Measurements from ENCODE around the gene VPS72. TPM values are rescaled to one million over a fixed set of nuclear protein-coding genes. Genes with fewer than 3 reads are reported as not detected.

VPS72 gene
- total and polyA plus RNA-seq, 10 of the 15 experiments (the other 5 are each of a cell fraction or from before 2014, with no cell fraction given), result 6.7 to 77.8 (median 58.1) TPM

GRCh38 chr1:151157067-151157531 lies 32.9 kb downstream of the VPS72 start:
- Histone ChIP-seq H4K20me1 (ENCODE audit: control insufficient read depth, insufficient read depth) (no peaks in the 10 kb centered on the region), H3K79me2 (ENCODE audit: control insufficient read depth, insufficient read depth, low read length) (peaks cover 20% of the 10 kb centered on the region), H3K9me3 (replicated peaks; ENCODE audit: control insufficient read depth, insufficient read depth, low read length) (no peaks in the 10 kb centered on the region), H3K36me3 (ENCODE audit: control insufficient read depth in 2 of 2, insufficient read depth in 2 of 2, low read length in 1 of 2) (peaks cover 5 to 6% of the 10 kb centered on the region in 2 experiments), H3K9ac (ENCODE audit: control insufficient read depth, insufficient read depth, low read length) (peak overlapping the region; percentile 81), H3K4me1 (ENCODE audit: control insufficient read depth, insufficient read depth, low read length) (peaks cover 30% of the 10 kb centered on the region), H3K4me2 (ENCODE audit: control insufficient read depth, insufficient read depth) (peak overlapping the region; percentile 81), H3K4me3 (peak overlapping the region; percentile 85), H3K27me3 (replicated peaks in 1 of 2; ENCODE audit: control insufficient read depth in 2 of 2, insufficient read depth in 2 of 2, low read length in 1 of 2) (no peaks in the 10 kb centered on the region), H3K27ac (ENCODE audit: control insufficient read depth, insufficient read depth) (peak overlapping the region; percentile 81), H2AFZ (ENCODE audit: control insufficient read depth, low read depth, low read length) (peak overlapping the region; percentile 75)
- intact Hi-C loops (cut with micrococcal nuclease; ENCODE audit: unreplicated experiment), result loop anchor here (2.0 kb wide), 1 partner anchor 94 kb away; no protein-coding TSS in a partner anchor
- ChIA-PET RAD21 (ENCODE audit: unreplicated experiment) (interaction anchor here (0.5 to 8.7 kb wide), 23 partner anchors 9 to 420 kb away, joined by 3 to 198 read pairs (median 8); partner anchors contain the start of genes C1orf56, CDC42SE1, GABPB2 and LYSMD1), SMC1A (ENCODE audit: uncharacterized antibody, unreplicated experiment) (interaction anchor here (0.7 to 11.1 kb wide), 24 partner anchors 8 to 184 kb away, joined by 3 to 282 read pairs (median 4); partner anchors contain the start of genes CDC42SE1, LYSMD1, MINDY1 and PSMD4), POLR2A (interaction anchor here (0.6 to 2.3 kb wide), 10 partner anchors 9 to 170 kb away, joined by 3 to 19 read pairs (median 5); partner anchors contain the start of genes LYSMD1, MINDY1, PI4KB and SCNM1), CTCF (interaction anchor here (0.6 to 8.4 kb wide), 45 partner anchors 9 to 683 kb away, joined by 3 to 353 read pairs (median 4); partner anchors contain the start of genes C2CD4D, GABPB2, LYSMD1 and MINDY1)
- FAIRE-seq, result no peak
- no peak for DNase-seq (ENCODE audit: low read depth, low spot score)
- ATAC-seq, result peak; percentile 68
- BruUV-seq (replicated peaks), result no TSS peak
- 19% methylated on average over 6 of the region's 6 CpGs for WGBS (ENCODE audit: insufficient coverage, insufficient replicate concordance, low lambda C conversion rate, missing lambda C conversion rate)
- in situ Hi-C loops (cut with MboI), result loop anchor here (5.0 kb wide), 2 partner anchors 60 to 135 kb away; no protein-coding TSS in a partner anchor
- TF ChIP-seq MEF2A (IDR thresholded peaks at IDR 0.05; ENCODE audit: insufficient read depth, low read depth, low read length) (no peak), HSF1 (IDR thresholded peaks at IDR 0.05; ENCODE audit: low read depth, low read length) (no peak), IKZF2 (IDR thresholded peaks at IDR 0.05) (peak; percentile 76 to 78; a peak in 3 of 4 replicates), BHLHE40 (IDR thresholded peaks at IDR 0.05; ENCODE audit: borderline replicate concordance in 1 of 2, low read depth in 2 of 2, low read length in 1 of 2) (no peak), ZNF592 (IDR thresholded peaks at IDR 0.05) (no peak), E2F8 (IDR thresholded peaks at IDR 0.05; ENCODE audit: low read depth, partially characterized antibody) (no peak), TCF3 (IDR thresholded peaks at IDR 0.05; ENCODE audit: borderline replicate concordance, insufficient read depth, low read depth, low read length) (no peak), CEBPB (IDR thresholded peaks at IDR 0.05; ENCODE audit: borderline replicate concordance in 1 of 2, low read depth in 2 of 2, low read length in 2 of 2) (no peak), YY1 (IDR thresholded peaks at IDR 0.05; ENCODE audit: low read depth, low read length) (peak; percentile 60; the same call in 1 of the 2 replicates), ZBTB33 (IDR thresholded peaks at IDR 0.05) (no peak)
